ENCODE results near the gene SULT1A1.
"Not testable (repeated sequence)": the region's sequence is repeated elsewhere in the genome, so short reads cannot be mapped to it uniquely, and the experiment has no call there.

The SULT1A1 gene

GRCh38 chr16:28622532-28623171 is 12.8 kb upstream of the SULT1A1 start:
- H3K27me3 ChIP-seq (ENCODE audit: insufficient read depth, poor library complexity, severe bottlenecking); H3K4me3 ChIP-seq (replicated peaks; ENCODE audit: insufficient read depth, low read length); H3K27ac ChIP-seq (replicated peaks); DNase-seq (ENCODE audit: low read depth in 1 of 2, low spot score in 1 of 2): not testable (repeated sequence)

- no peak for DNase-seq (ENCODE audit: low read depth in 1 of 2, low spot score in 1 of 2)
- no peaks in the 10 kb centered on the region for H3K27me3 ChIP-seq (ENCODE audit: insufficient read depth, poor library complexity, severe bottlenecking)
- no peak overlapping the region for H3K4me3 ChIP-seq (replicated peaks; ENCODE audit: insufficient read depth, low read length)
- no peak overlapping the region for H3K27ac ChIP-seq (replicated peaks)
- TF ChIP-seq SPI1 (IDR thresholded peaks at IDR 0.05; ENCODE audit: borderline replicate concordance, low read depth) (no peak), POLR2AphosphoS5 (IDR thresholded peaks at IDR 0.05; ENCODE audit: low read depth) (no peak), CTCF (IDR thresholded peaks at IDR 0.05; ENCODE audit: insufficient read depth, low read length) (no peak), GABPA (IDR thresholded peaks at IDR 0.05; ENCODE audit: low read depth) (no peak), REST (IDR thresholded peaks at IDR 0.05; ENCODE audit: insufficient replicate concordance, low read depth) (no peak)
Measured at GRCh38 chr16:28621481-28622155, 11.8 kb upstream of the SULT1A1 start.

GRCh38 chr16:28620316-28620715 is 10.5 kb upstream of the SULT1A1 start:
- not testable (repeated sequence) for DNase-seq (ENCODE audit: low read depth in 1 of 2, low spot score in 1 of 2); H3K27me3 ChIP-seq (ENCODE audit: insufficient read depth, poor library complexity, severe bottlenecking); H3K4me3 ChIP-seq (replicated peaks; ENCODE audit: insufficient read depth, low read length); H3K27ac ChIP-seq (replicated peaks)

- TF ChIP-seq SPI1 (IDR thresholded peaks at IDR 0.05; ENCODE audit: borderline replicate concordance, low read depth) (no peak), CTCF (IDR thresholded peaks at IDR 0.05; ENCODE audit: insufficient read depth, low read length) (no peak), REST (IDR thresholded peaks at IDR 0.05; ENCODE audit: insufficient replicate concordance, low read depth) (no peak), POLR2AphosphoS5 (IDR thresholded peaks at IDR 0.05; ENCODE audit: low read depth) (no peak), GABPA (IDR thresholded peaks at IDR 0.05; ENCODE audit: low read depth) (no peak)
- H3K4me3 ChIP-seq (replicated peaks; ENCODE audit: insufficient read depth, low read length): no peak overlapping the region
- no peaks in the 10 kb centered on the region for H3K27me3 ChIP-seq (ENCODE audit: insufficient read depth, poor library complexity, severe bottlenecking)
- DNase-seq (ENCODE audit: low read depth in 1 of 2, low spot score in 1 of 2): peak in 1 of 2 experiments; percentile 77
- no peak overlapping the region for H3K27ac ChIP-seq (replicated peaks)
Measured at GRCh38 chr16:28617874-28618273, 8.0 kb upstream of the SULT1A1 start.

GRCh38 chr16:28616636-28617035 is 6.8 kb upstream of the SULT1A1 start:
- peak overlapping the region; percentile 53 for H3K27ac ChIP-seq (replicated peaks)
- peak in 1 of 2 experiments; percentile 86 for DNase-seq (ENCODE audit: low read depth in 1 of 2, low spot score in 1 of 2)
- no peak overlapping the region for H3K4me3 ChIP-seq (replicated peaks; ENCODE audit: insufficient read depth, low read length)
- no peaks in the 10 kb centered on the region for H3K27me3 ChIP-seq (ENCODE audit: insufficient read depth, poor library complexity, severe bottlenecking)
- TF ChIP-seq CTCF (IDR thresholded peaks at IDR 0.05; ENCODE audit: insufficient read depth, low read length) (no peak), SPI1 (IDR thresholded peaks at IDR 0.05; ENCODE audit: borderline replicate concordance, low read depth) (no peak), REST (IDR thresholded peaks at IDR 0.05; ENCODE audit: insufficient replicate concordance, low read depth) (no peak), GABPA (IDR thresholded peaks at IDR 0.05; ENCODE audit: low read depth) (no peak), POLR2AphosphoS5 (IDR thresholded peaks at IDR 0.05; ENCODE audit: low read depth) (no peak)

Data from HL-60 (cell line).